LNCaP clone FGC (cell line): ENCODE data around the gene ATG5.
"Not testable (repeated sequence)": the region's sequence is repeated elsewhere in the genome, so short reads cannot be mapped to it uniquely, and the experiment has no call there.

ENCODE experiments used
- DNase-seq: peaks from one replicate; pipeline ENCODE4 v3.0.0-alpha.2; 2011; ENCODE audit warnings: low read depth
- H3K4me3 ChIP-seq: 2 replicates; pipeline ENCODE4 v1.5.1; 2011; ENCODE audit warnings: mild to moderate bottlenecking, low read depth, low read length, control low read depth
- CTCF ChIP-seq: IDR thresholded peaks from 2 replicates; pipeline ENCODE4 v1.5.1; 2012; ENCODE audit warnings: mild to moderate bottlenecking; ENCODE audit not compliant: control insufficient read depth, insufficient read depth; ENCODE audit errors: extremely low read depth

Gene ATG5

DNA sequence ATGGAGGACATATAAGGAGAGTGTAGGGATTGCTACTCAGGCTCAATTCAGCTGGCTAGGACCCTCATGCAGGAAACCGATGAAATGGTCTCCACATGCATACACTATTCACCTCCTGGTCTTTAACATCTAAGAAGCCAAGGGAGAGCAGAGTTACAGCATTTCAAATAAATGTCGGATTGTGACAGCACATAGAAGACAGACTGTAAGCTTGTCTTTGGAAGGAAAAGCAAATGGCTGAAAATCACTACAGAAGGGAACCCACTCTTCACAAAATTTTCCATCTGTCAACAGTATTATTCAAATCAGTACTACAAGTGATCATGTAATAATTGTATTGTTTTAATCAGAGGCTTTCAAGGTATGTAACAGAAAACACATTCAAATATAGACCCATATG is 72.9 kb downstream of the ATG5 start:
- no peak for DNase-seq
- no peak for TF ChIP-seq CTCF
- H3K4me3 ChIP-seq, result no peak overlapping the region

- not testable (repeated sequence) for DNase-seq, H3K4me3 ChIP-seq
Observed at GRCh38 chr6:106251531-106252255, 73.9 kb downstream of the ATG5 start.

- no peak for TF ChIP-seq CTCF
- DNase-seq, result no peak
- no peak overlapping the region for H3K4me3 ChIP-seq
Observed at GRCh38 chr6:106250953-106251352, 74.6 kb downstream of the ATG5 start.

- no peak overlapping the region for H3K4me3 ChIP-seq
- no peak for TF ChIP-seq CTCF
Observed at GRCh38 chr6:106249658-106250057, 75.9 kb downstream of the ATG5 start.

GRCh38 chr6:106247733-106248132 is 77.8 kb downstream of the ATG5 start:
- TF ChIP-seq CTCF, result no peak
- H3K4me3 ChIP-seq, result no peak overlapping the region
- no peak for DNase-seq

More at GRCh38 chr6:106249658-106250057, 75.9 kb downstream of the ATG5 start:
- DNase-seq, result no peak

DNA sequence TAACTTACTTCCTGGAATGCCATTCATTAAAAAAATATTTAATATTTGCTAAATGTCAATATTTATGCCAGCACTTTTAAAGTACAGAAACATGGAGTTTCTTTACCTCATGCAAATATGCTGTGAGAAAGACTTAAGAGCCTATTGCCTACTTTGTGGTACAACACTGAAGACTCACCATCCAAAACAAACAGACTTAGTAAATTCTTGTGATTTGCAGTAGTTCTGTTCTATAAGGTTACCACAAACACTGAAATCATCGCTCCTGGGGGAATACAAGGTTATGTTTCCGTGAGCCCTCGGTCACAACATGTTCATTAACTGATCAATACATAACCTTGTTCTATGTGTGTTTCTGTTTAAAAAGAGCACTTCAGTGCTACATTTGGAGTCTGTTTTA is 78.3 kb downstream of the ATG5 start:
- no peak for TF ChIP-seq CTCF
- H3K4me3 ChIP-seq, result no peak overlapping the region
- peak; percentile 77 for DNase-seq

DNA sequence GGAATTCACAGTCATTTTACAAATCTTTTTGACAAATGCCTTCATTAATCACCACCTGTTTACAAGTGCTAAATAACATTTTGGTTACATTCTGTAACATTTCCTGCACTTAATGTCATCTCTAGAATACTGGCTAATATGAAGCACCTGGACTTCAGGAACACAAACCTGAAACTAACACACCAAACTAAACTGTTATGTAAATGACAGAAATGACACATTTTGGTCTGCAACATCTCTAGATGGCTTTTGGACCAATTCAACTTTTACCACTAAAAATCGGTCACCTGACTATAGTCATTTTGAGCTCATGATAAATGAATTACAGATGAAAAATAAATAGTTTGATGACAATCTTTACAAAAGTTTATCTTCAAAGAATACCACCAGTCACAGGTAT is 80.6 kb downstream of the ATG5 start:
- no peak for TF ChIP-seq CTCF
- no peak overlapping the region for H3K4me3 ChIP-seq
- no peak for DNase-seq

GRCh38 chr6:106244521-106244920 is 81.0 kb downstream of the ATG5 start:
- DNase-seq, result no peak
- no peak for TF ChIP-seq CTCF
- H3K4me3 ChIP-seq, result no peak overlapping the region
